ENCODE measurements around the gene RAB3C. TPM values are rescaled to one million over a fixed set of nuclear protein-coding genes. Genes with fewer than 3 reads are reported as not detected.

Gene RAB3C
- total RNA-seq, 1 donor from 2014 or later = 3.0 TPM

- no peaks in the 10 kb centered on the region for H3K4me1 ChIP-seq
- no peak for DNase-seq (ENCODE audit: low spot score in 2 of 2)
- no peak overlapping the region for H3K4me3 ChIP-seq
- H3K36me3 ChIP-seq = no peaks in the 10 kb centered on the region
- no peak overlapping the region for H3K27ac ChIP-seq
- no peaks in the 10 kb centered on the region for H3K27me3 ChIP-seq
- intact Hi-C loops (cut with DNase I) = no loop called here
- H3K9me3 ChIP-seq = no peaks in the 10 kb centered on the region
- TF ChIP-seq CTCF (IDR thresholded peaks at IDR 0.05) = no peak
Observed at GRCh38 chr5:58763390-58763789, 180.5 kb downstream of the RAB3C start.

- Histone ChIP-seq H3K27me3 (no peaks in the 10 kb centered on the region), H3K4me3 (no peak overlapping the region), H3K36me3 (no peaks in the 10 kb centered on the region), H3K27ac (no peak overlapping the region), H3K9me3 (no peaks in the 10 kb centered on the region), H3K4me1 (no peaks in the 10 kb centered on the region)
- intact Hi-C loops (cut with DNase I) = no loop called here
- no peak for DNase-seq (ENCODE audit: low spot score in 2 of 2)
- no peak for TF ChIP-seq CTCF (IDR thresholded peaks at IDR 0.05)
Observed at GRCh38 chr5:58764199-58764598, 181.3 kb downstream of the RAB3C start.

GRCh38 chr5:58765058-58765457 lies 182.2 kb downstream of the RAB3C start:
- Histone ChIP-seq H3K9me3 (no peaks in the 10 kb centered on the region), H3K27ac (no peak overlapping the region)
- intact Hi-C loops (cut with DNase I) = no loop called here

GRCh38 chr5:58767104-58767503 lies 184.2 kb downstream of the RAB3C start:
- Histone ChIP-seq H3K27ac (no peak overlapping the region), H3K27me3 (no peaks in the 10 kb centered on the region), H3K9me3 (no peaks in the 10 kb centered on the region), H3K4me1 (no peaks in the 10 kb centered on the region), H3K4me3 (no peak overlapping the region), H3K36me3 (no peaks in the 10 kb centered on the region)
- DNase-seq (ENCODE audit: low spot score in 2 of 2) = no peak
- intact Hi-C loops (cut with DNase I) = no loop called here
- TF ChIP-seq CTCF (IDR thresholded peaks at IDR 0.05) = no peak

More at GRCh38 chr5:58765058-58765457, 182.2 kb downstream of the RAB3C start:
- no peaks in the 10 kb centered on the region for H3K36me3 ChIP-seq
- DNase-seq (ENCODE audit: low spot score in 2 of 2) = no peak
- H3K4me3 ChIP-seq = no peak overlapping the region
- no peaks in the 10 kb centered on the region for H3K4me1 ChIP-seq
- no peak for TF ChIP-seq CTCF (IDR thresholded peaks at IDR 0.05)
- no peaks in the 10 kb centered on the region for H3K27me3 ChIP-seq

- no peaks in the 10 kb centered on the region for H3K4me1 ChIP-seq
- H3K9me3 ChIP-seq = no peaks in the 10 kb centered on the region
- no peak for TF ChIP-seq CTCF (IDR thresholded peaks at IDR 0.05)
- no peak overlapping the region for H3K27ac ChIP-seq
- H3K4me3 ChIP-seq = no peak overlapping the region
- intact Hi-C loops (cut with DNase I) = no loop called here
- no peaks in the 10 kb centered on the region for H3K27me3 ChIP-seq
- no peaks in the 10 kb centered on the region for H3K36me3 ChIP-seq
- no peak for DNase-seq (ENCODE audit: low spot score in 2 of 2)
Observed at GRCh38 chr5:58770136-58770535, 187.3 kb downstream of the RAB3C start.

GRCh38 chr5:58771796-58772195 lies 188.9 kb downstream of the RAB3C start:
- no peaks in the 10 kb centered on the region for H3K9me3 ChIP-seq
- H3K4me3 ChIP-seq = no peak overlapping the region
- no peak for TF ChIP-seq CTCF (IDR thresholded peaks at IDR 0.05)
- H3K27me3 ChIP-seq = no peaks in the 10 kb centered on the region
- intact Hi-C loops (cut with DNase I) = no loop called here
- no peak for DNase-seq (ENCODE audit: low spot score in 2 of 2)
- no peaks in the 10 kb centered on the region for H3K36me3 ChIP-seq
- no peaks in the 10 kb centered on the region for H3K4me1 ChIP-seq
- no peak overlapping the region for H3K27ac ChIP-seq
